Activated naive CD4-positive, alpha-beta T cell treated with anti-CD3 and anti-CD28 coated beads, Interleukin-2, amount 10 ng/mL, durations not matched to agents 7 days and 5 days (primary cell): ENCODE data around the gene DPP6.

Experiments used
- CTCF ChIA-PET: fragments of 350-600 bp; sonication (Branson Sonifier 250); formaldehyde crosslinking; loops from one replicate; lab custom pipeline; 2021; ENCODE audit warnings: antibody characterized with exemption; lab: Charles Lee
- DNase-seq: peaks from one replicate; pipeline ENCODE4 v3.0.0-alpha.2; 2020
- H3K27ac Mint-ChIP-seq: one replicate; pipeline ENCODE4 v1.8.0; 2021; ENCODE audit warnings: mild to moderate bottlenecking, moderate library complexity, mixed read lengths
- H3K27me3 Mint-ChIP-seq: one replicate; pipeline ENCODE4 v1.8.0; 2021; ENCODE audit warnings: mild to moderate bottlenecking, mixed read lengths
- H3K36me3 Mint-ChIP-seq: one replicate; pipeline ENCODE4 v1.8.0; 2021; ENCODE audit warnings: mixed read lengths
- H3K4me1 Mint-ChIP-seq: one replicate; pipeline ENCODE4 v1.8.0; 2021; ENCODE audit warnings: mixed read lengths
- H3K4me3 Mint-ChIP-seq: one replicate; pipeline ENCODE4 v1.8.0; 2021; ENCODE audit warnings: mild to moderate bottlenecking, moderate library complexity, mixed read lengths
- H3K9me3 Mint-ChIP-seq: one replicate; pipeline ENCODE4 v1.8.0; 2021; ENCODE audit warnings: mixed read lengths

DPP6 gene

DNA sequence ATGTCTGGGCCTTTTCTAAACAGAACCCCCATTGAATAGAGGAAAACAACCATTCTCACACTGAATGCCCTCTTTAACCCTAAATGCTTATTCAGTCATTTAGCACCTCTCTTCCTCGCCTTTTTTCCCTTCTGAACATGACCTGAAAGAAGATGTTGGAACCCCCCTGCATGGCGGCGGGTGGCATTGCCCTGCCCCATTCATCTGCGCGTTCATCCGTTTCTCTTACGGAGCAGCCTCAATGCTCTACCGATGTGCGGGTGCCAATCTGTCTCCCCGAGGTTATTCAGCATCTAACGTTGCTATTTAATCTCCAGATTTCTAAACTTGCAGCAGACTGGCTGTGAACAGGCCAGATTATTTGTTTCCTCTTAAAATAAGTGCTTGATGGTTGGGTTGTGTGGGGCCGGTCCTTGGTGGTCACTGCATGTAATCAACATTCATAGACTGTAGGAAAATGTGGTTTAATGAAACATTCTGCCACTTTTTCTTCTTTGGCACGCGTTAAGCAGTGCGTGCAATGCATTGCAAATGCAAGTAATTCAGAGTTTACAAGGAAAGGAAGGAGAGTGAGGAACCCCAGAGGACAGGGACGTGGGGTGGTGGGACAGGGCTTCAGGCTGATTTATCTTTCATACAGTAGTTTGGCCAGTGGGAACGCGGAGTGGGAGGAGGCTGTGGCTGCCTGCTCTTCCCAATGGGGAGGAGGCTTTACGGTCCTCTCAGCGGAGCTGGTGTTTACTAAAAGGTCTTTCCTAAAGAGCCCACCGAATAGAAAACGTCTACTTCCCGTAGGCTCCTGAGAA is 286.7 kb downstream of the DPP6 start:
- CTCF ChIA-PET = no interaction called here
- Mint-ChIP-seq H3K4me3 (no peak overlapping the region), H3K36me3 (no peaks in the 10 kb centered on the region), H3K4me1 (no peaks in the 10 kb centered on the region), H3K27me3 (no peaks in the 10 kb centered on the region), H3K27ac (no peak overlapping the region), H3K9me3 (peaks cover 19% of the 10 kb centered on the region)
- DNase-seq = no peak

GRCh38 chr7:154342971-154343633 is 290.9 kb downstream of the DPP6 start:
- H3K36me3 Mint-ChIP-seq = no peaks in the 10 kb centered on the region
- CTCF ChIA-PET = no interaction called here
- no peak overlapping the region for H3K27ac Mint-ChIP-seq
- no peak overlapping the region for H3K4me3 Mint-ChIP-seq
- DNase-seq = no peak
- H3K27me3 Mint-ChIP-seq = no peaks in the 10 kb centered on the region
- H3K9me3 Mint-ChIP-seq = peaks cover 14% of the 10 kb centered on the region
- H3K4me1 Mint-ChIP-seq = no peaks in the 10 kb centered on the region

DNA sequence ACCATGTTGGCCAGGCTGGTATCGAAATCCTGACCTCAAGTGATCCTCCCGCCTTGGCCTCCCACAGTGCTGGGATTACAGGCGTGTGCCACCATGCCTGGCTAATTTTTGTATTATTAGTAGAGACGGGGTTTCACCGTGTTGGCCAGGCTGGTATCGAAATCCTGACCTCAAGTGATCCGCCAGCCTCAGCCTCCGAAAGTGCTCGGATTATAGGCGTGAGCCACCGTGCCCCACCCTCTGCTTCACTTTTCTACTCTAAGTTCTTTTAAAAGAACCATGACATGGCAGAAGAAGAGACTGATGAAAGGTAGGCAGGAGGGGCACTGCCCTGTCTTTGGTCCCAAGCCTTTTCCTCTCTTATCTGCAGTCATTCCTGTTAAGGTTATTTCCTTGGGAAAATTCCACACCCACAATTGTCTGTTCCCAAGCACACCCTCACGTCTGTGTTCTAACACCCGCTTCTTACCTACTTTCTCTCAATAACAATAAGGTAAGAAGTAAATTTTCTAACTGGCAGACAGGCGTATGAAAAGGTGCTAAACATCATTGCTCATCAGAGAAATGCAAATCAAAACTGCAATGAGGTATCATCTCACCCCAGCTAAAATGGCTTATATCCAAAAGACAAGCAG is 291.7 kb downstream of the DPP6 start:
- DNase-seq = no peak
- Mint-ChIP-seq H3K4me3 (no peak overlapping the region), H3K9me3 (peaks cover 14% of the 10 kb centered on the region), H3K27me3 (no peaks in the 10 kb centered on the region), H3K27ac (no peak overlapping the region), H3K4me1 (no peaks in the 10 kb centered on the region), H3K36me3 (no peaks in the 10 kb centered on the region)
- CTCF ChIA-PET = no interaction called here

GRCh38 chr7:154345093-154345492 is 292.9 kb downstream of the DPP6 start:
- H3K4me1 Mint-ChIP-seq = no peaks in the 10 kb centered on the region
- CTCF ChIA-PET = no interaction called here
- no peaks in the 10 kb centered on the region for H3K27me3 Mint-ChIP-seq
- no peak overlapping the region for H3K27ac Mint-ChIP-seq
- H3K9me3 Mint-ChIP-seq = peaks cover 18% of the 10 kb centered on the region
- no peak for DNase-seq
- H3K4me3 Mint-ChIP-seq = no peak overlapping the region
- H3K36me3 Mint-ChIP-seq = no peaks in the 10 kb centered on the region

GRCh38 chr7:154347700-154348266 is 295.6 kb downstream of the DPP6 start:
- Mint-ChIP-seq H3K27ac (no peak overlapping the region), H3K4me3 (no peak overlapping the region), H3K36me3 (no peaks in the 10 kb centered on the region), H3K27me3 (no peaks in the 10 kb centered on the region), H3K9me3 (peaks cover 19% of the 10 kb centered on the region), H3K4me1 (no peaks in the 10 kb centered on the region)
- CTCF ChIA-PET = no interaction called here
- DNase-seq = no peak

DNA sequence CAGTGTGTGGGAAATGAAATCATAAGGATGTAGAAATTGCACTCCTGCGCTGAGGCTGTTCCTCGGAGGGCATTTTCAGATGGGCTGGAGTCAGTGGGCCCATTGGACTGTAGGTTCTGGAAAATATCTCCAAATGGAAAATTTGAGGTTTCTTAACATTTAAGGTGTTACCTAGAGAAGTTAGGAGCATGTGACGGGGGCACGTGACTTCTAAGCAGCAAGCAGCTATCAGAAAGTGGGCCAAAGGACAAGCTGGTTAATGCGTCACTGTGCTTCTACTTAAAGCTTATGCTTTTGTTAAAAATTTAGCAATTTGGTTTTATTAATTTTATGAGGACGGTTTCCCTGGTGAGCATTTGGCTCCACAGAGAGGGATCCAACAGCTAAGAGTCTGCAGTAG is 298.7 kb downstream of the DPP6 start:
- H3K27ac Mint-ChIP-seq = no peak overlapping the region
- no peak for DNase-seq
- no peaks in the 10 kb centered on the region for H3K4me1 Mint-ChIP-seq
- H3K9me3 Mint-ChIP-seq = peaks cover 12% of the 10 kb centered on the region
- CTCF ChIA-PET = no interaction called here
- no peaks in the 10 kb centered on the region for H3K27me3 Mint-ChIP-seq
- no peak overlapping the region for H3K4me3 Mint-ChIP-seq
- no peaks in the 10 kb centered on the region for H3K36me3 Mint-ChIP-seq

- CTCF ChIA-PET = no interaction called here
- Mint-ChIP-seq H3K27me3 (no peaks in the 10 kb centered on the region), H3K4me3 (no peak overlapping the region), H3K27ac (no peak overlapping the region), H3K4me1 (no peaks in the 10 kb centered on the region), H3K36me3 (no peaks in the 10 kb centered on the region), H3K9me3 (peaks cover 10% of the 10 kb centered on the region)
- DNase-seq = no peak
Observed at GRCh38 chr7:154353355-154353767, 301.2 kb downstream of the DPP6 start.

DNA sequence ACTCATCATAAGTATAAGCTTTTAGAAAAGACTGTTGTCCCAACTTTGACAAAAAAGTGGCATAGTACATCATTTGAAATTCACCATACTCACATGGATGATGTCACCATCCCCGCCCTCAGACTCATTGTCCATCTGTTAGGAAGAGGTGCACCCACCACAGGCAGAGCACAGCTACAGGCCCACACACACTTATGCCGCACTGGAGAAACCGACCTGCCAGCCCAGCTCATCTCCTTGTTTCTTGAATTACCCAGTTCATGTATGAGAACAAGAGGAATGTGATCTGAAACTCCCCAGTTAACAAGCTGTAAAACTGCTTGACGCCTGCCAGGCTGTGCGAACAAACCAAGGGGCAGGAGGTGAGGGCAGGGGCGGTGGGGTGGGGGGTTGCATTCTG is 312.0 kb downstream of the DPP6 start:
- no peaks in the 10 kb centered on the region for H3K4me1 Mint-ChIP-seq
- H3K9me3 Mint-ChIP-seq = peaks cover 21% of the 10 kb centered on the region
- no peaks in the 10 kb centered on the region for H3K36me3 Mint-ChIP-seq
- CTCF ChIA-PET = no interaction called here
- H3K27ac Mint-ChIP-seq = no peak overlapping the region
- DNase-seq = no peak
- H3K27me3 Mint-ChIP-seq = no peaks in the 10 kb centered on the region
- H3K4me3 Mint-ChIP-seq = no peak overlapping the region

- no peak overlapping the region for H3K4me3 Mint-ChIP-seq
- peaks cover 14% of the 10 kb centered on the region for H3K9me3 Mint-ChIP-seq
- H3K4me1 Mint-ChIP-seq = no peaks in the 10 kb centered on the region
- H3K36me3 Mint-ChIP-seq = no peaks in the 10 kb centered on the region
- H3K27ac Mint-ChIP-seq = no peak overlapping the region
- H3K27me3 Mint-ChIP-seq = no peaks in the 10 kb centered on the region
- DNase-seq = no peak
- CTCF ChIA-PET = no interaction called here
Observed at GRCh38 chr7:154371424-154371823, 319.2 kb downstream of the DPP6 start.

GRCh38 chr7:154372011-154372601 is 319.9 kb downstream of the DPP6 start:
- Mint-ChIP-seq H3K27ac (no peak overlapping the region), H3K4me3 (no peak overlapping the region), H3K27me3 (no peaks in the 10 kb centered on the region), H3K9me3 (peaks cover 13% of the 10 kb centered on the region), H3K4me1 (no peaks in the 10 kb centered on the region), H3K36me3 (no peaks in the 10 kb centered on the region)
- no peak for DNase-seq
- CTCF ChIA-PET = no interaction called here

DNA sequence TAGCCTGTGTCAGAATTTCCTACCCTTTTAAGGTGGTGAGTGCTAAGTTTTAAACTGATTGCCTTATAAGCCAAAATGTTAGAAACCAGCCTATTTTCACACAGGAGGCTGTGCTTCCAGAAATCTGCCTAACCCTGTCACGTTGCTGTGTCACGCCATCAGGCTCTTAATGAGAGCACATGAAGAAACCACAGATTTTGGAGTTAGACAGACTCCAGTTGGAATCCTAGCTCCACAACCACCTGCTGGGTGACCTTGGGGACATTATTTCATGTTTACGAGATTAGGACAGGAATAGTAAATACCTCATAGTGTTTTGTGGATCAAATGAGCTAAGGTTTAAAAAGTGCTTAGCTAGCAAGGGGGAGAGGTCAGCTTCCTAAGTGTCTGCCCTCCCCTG is 321.8 kb downstream of the DPP6 start:
- Mint-ChIP-seq H3K4me3 (no peak overlapping the region), H3K27me3 (no peaks in the 10 kb centered on the region), H3K4me1 (no peaks in the 10 kb centered on the region), H3K27ac (no peak overlapping the region), H3K36me3 (no peaks in the 10 kb centered on the region), H3K9me3 (peaks cover 15% of the 10 kb centered on the region)
- CTCF ChIA-PET = no interaction called here
- no peak for DNase-seq

DNA sequence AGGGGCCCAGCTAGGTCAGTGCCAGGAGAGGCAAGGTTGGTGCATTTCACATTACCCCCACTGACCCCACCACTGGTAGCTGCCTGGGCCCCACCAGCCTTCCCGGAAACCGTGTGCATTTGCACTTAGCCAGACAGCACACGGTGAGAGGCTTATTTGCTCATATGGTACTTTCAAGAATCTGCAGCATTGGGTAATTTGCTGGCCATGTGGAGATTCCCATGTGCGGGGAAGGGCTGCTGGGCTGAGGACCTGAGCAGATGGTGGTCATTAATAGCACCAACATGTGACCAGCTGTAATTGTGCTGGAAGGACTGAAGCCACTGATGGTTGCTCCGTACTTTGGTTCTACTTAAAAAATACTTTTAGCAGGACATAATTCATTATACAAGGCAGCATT is 323.8 kb downstream of the DPP6 start:
- no peak overlapping the region for H3K27ac Mint-ChIP-seq
- no peak overlapping the region for H3K4me3 Mint-ChIP-seq
- no peaks in the 10 kb centered on the region for H3K36me3 Mint-ChIP-seq
- H3K9me3 Mint-ChIP-seq = peaks cover 11% of the 10 kb centered on the region
- DNase-seq = no peak
- CTCF ChIA-PET = no interaction called here
- H3K4me1 Mint-ChIP-seq = no peaks in the 10 kb centered on the region
- H3K27me3 Mint-ChIP-seq = no peaks in the 10 kb centered on the region

DNA sequence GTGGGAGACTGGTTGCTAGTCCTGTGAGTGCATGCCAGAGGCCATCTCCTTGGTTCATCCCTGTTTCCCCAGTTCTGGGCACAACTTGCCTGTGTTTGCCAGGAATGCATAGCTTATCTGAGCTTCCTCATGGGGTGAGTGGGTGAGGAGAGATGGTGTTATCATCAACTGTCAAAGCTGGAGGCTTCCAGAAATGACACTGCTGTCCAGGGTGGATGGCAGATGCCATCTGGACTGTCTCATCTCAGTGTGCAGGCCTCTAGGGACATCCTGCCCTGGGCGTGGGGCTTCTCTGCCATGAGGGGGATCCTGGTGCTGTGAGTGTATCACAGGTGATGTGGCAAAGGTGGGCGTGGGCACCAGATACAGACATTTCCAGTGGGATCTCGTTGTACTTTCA is 328.6 kb downstream of the DPP6 start:
- CTCF ChIA-PET = no interaction called here

GRCh38 chr7:154383045-154383444 is 330.8 kb downstream of the DPP6 start:
- no peak for DNase-seq
- CTCF ChIA-PET = no interaction called here
- no peaks in the 10 kb centered on the region for H3K4me1 Mint-ChIP-seq
- H3K36me3 Mint-ChIP-seq = no peaks in the 10 kb centered on the region
- H3K27me3 Mint-ChIP-seq = no peaks in the 10 kb centered on the region
- H3K9me3 Mint-ChIP-seq = peaks cover 21% of the 10 kb centered on the region
- no peak overlapping the region for H3K27ac Mint-ChIP-seq
- no peak overlapping the region for H3K4me3 Mint-ChIP-seq

More for the DNA sequence above, 328.6 kb downstream of the DPP6 start:
- DNase-seq = no peak
- Mint-ChIP-seq H3K4me3 (no peak overlapping the region), H3K4me1 (no peaks in the 10 kb centered on the region), H3K27ac (no peak overlapping the region), H3K36me3 (no peaks in the 10 kb centered on the region), H3K27me3 (no peaks in the 10 kb centered on the region), H3K9me3 (peaks cover 17% of the 10 kb centered on the region)
